GM23338 (cell line): ENCODE measurements around the gene SLC20A1. TPM values are rescaled to one million over a fixed set of nuclear protein-coding genes. Genes with fewer than 3 reads are reported as not detected.

Experiments
- CREB1 ChIP-seq: fragments of 250-450 bp; sonication (Bioruptor Pico); IDR thresholded peaks from 2 replicates; pipeline ENCODE4 v1.5.0; 2020; ENCODE audit warnings: low read depth, mild to moderate bottlenecking, moderate library complexity
- EZH2phosphoT487 ChIP-seq: fragments of 200-600 bp; sonication (generic); IDR thresholded peaks from one replicate; pipeline ENCODE4 v1.8.1; 2018; ENCODE audit warnings: antibody characterized with exemption; ENCODE audit not compliant: unreplicated experiment
- NANOG ChIP-seq: IDR thresholded peaks from 2 replicates; pipeline ENCODE4 v1.6.1; 2016; ENCODE audit warnings: antibody characterized with exemption, borderline replicate concordance
- POLR2AphosphoS5 ChIP-seq: IDR thresholded peaks from 2 replicates; pipeline ENCODE4 v1.6.1; 2016; ENCODE audit warnings: antibody characterized with exemption, low read depth
- REST ChIP-seq: IDR thresholded peaks from one replicate; pipeline ENCODE4 v1.6.1; 2018; ENCODE audit warnings: antibody characterized with exemption; ENCODE audit not compliant: unreplicated experiment
- STAT1 ChIP-seq: IDR thresholded peaks from one replicate; pipeline ENCODE4 v1.6.1; 2016; ENCODE audit warnings: antibody characterized with exemption; ENCODE audit not compliant: unreplicated experiment
- ZNF114 ChIP-seq: fragments of 250-450 bp; sonication (Bioruptor Pico); IDR thresholded peaks from 2 replicates; pipeline ENCODE4 v1.5.0; 2020; ENCODE audit warnings: mild to moderate bottlenecking, moderate library complexity
- ZNF331 ChIP-seq: fragments of 250-450 bp; sonication (Bioruptor Pico); IDR thresholded peaks from 2 replicates; pipeline ENCODE4 v1.5.0; 2020; ENCODE audit warnings: low read depth, mild to moderate bottlenecking, moderate library complexity
- ZNF462 ChIP-seq: fragments of 250-450 bp; sonication (Bioruptor Pico); IDR thresholded peaks from 2 replicates; pipeline ENCODE4 v1.5.0; 2020; ENCODE audit warnings: mild to moderate bottlenecking, moderate library complexity
- polyA plus RNA-seq: library from polyadenylated mRNA; unstranded; fragments of >200 nt; fragmentation: Nextera tagmentation; extraction: Ambion mirVana; gene quantifications from 2 replicates; pipeline ENCODE4 v1.2.1, GENCODE V29; 2016
- total RNA-seq: library from RNA; depleted of rRNA; stranded (reverse); fragments of >200 nt; shearing (Covaris generic); gene quantifications from 2 replicates; pipeline ENCODE4 v1.2.3, GENCODE V29; 2014

Gene SLC20A1
- total and polyA plus RNA-seq, 2 experiments from 2014 or later = 52.9 to 84.3 TPM

GRCh38 chr2:112646791-112647689, 1.3 kb downstream of the SLC20A1 start (continued):
- TF ChIP-seq ZNF462 (CRISPR knock-in tag) (no peak), EZH2phosphoT487 (no peak), ZNF331 (no peak), POLR2AphosphoS5 (no peak), NANOG (no peak), STAT1 (no peak), CREB1 (CRISPR knock-in tag) (no peak), REST (no peak), ZNF114 (CRISPR knock-in tag) (no peak)
